GM19035 (cell line): Measurements from ENCODE around the gene PDE1A.

ENCODE experiments used
- ATAC-seq: cut with Tn5 transposase; IDR thresholded peaks from one replicate; pipeline ENCODE4 v1.9.1; 2021; ENCODE audit not compliant: unreplicated experiment

Gene PDE1A

GRCh38 chr2:182144041-182144775 is 282.6 kb downstream of the PDE1A start:
- ATAC-seq: no peak

DNA sequence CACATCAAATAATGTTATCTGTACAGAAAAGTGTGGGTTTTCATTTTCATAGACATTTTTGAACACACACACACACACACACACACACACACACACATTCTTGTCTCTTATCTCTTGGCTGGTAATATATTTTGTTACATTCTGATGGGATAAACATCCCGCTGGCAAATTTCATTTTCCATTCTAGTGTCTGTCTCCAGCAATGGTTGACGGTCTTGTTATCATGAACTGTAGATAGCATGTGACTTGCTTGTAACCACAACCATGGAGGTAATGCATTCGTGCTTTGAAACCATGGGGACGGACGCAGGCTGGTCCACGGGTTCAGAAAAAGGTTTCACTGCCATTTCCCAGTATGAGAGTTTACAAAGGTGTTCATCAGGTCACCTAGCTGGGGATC is 284.8 kb downstream of the PDE1A start:
- ATAC-seq: no peak

DNA sequence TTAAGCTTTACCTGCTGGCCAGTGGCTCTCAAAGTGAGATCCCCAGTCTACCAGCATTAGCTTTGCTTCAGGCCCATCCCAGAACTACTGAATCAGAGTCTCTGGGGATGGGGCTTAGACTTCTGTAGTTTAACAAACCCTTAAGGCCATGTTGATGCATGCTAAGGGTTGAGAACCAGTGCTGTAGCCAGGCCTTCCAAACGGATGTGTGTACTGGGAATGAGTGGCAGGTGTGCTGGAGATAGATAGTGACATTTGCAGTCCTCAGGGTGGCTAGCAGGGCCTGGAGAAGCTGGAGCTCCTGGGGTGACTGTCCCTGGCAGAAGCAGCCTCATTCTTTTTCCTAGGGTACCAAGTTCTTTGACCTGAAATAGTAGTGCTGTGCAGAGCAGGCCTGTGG is 292.6 kb downstream of the PDE1A start:
- ATAC-seq: no peak

GRCh38 chr2:182133195-182133891 is 293.5 kb downstream of the PDE1A start:
- no peak for ATAC-seq

- no peak for ATAC-seq
These were observed 294.2 kb downstream of the PDE1A start for GRCh38 chr2:182132605-182133004.

- no peak for ATAC-seq
These were observed 297.8 kb downstream of the PDE1A start for GRCh38 chr2:182128821-182129707.

GRCh38 chr2:182117196-182117595 is 309.6 kb downstream of the PDE1A start:
- no peak for ATAC-seq

GRCh38 chr2:182116774-182117173 is 310.1 kb downstream of the PDE1A start:
- ATAC-seq: no peak

- ATAC-seq: no peak
These were observed 311.6 kb downstream of the PDE1A start for GRCh38 chr2:182115258-182115657.

- ATAC-seq: no peak
These were observed 313.5 kb downstream of the PDE1A start for GRCh38 chr2:182113334-182113733.

- ATAC-seq: no peak
These were observed 316.5 kb downstream of the PDE1A start for GRCh38 chr2:182110347-182110746.

- no peak for ATAC-seq
These were observed 323.3 kb downstream of the PDE1A start for GRCh38 chr2:182103526-182103925.

DNA sequence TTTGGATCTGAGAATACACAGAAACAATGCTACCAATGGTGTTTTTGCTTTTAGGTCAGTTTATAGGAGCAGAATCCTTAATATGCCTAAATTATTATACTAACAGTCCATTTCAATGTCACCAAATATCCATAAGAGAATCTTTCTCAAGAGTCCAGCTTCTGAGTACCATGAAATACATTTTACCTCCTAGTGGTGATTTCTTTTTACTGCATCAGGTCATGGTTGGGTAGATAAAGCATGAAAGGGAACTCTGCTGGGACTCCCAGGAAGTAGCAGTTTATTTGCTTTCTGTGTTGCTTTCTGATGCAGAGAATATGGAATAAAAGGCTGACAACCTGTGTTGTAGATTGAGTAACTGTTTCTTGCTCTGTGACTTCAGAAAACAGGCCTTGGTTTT is 325.6 kb downstream of the PDE1A start:
- no peak for ATAC-seq

GRCh38 chr2:182098648-182099047 is 328.2 kb downstream of the PDE1A start:
- ATAC-seq: no peak

DNA sequence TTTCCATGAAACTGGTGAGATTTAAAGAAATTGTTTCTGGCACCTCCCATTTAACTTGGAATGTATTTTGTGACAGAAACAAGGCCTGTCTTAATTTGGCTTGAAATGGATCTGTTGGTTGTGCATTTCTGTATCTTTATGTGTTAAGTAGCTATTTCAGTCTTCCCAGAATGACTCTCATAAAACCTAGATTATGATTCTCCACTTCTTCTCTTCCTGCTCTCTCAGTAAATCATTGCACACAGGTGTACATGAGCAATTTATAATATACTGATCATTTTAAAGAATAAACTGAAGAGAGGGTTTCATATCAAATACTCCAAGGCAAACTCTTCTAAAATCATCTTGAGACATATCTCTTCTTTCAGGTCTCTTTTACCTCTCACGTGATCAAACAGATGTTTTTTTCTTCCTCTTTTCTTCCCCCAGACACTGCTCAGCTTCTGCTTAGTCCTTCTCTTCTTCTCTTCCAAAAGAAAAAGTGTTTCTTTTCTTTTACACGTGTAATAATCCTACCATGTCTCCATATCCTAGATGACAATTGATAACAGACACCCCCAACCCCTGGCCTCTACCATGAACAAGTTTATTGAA is 329.2 kb downstream of the PDE1A start:
- ATAC-seq: no peak

- ATAC-seq: no peak
These were observed 336.4 kb downstream of the PDE1A start for GRCh38 chr2:182090486-182090885.
